ENCODE data around the gene MOCS1.
"Not testable (repeated sequence)": the region's sequence is repeated elsewhere in the genome, so short reads cannot be mapped to it uniquely, and the experiment has no call there.

MOCS1 gene

GRCh38 chr6:39978240-39978639 is 44.0 kb upstream of the MOCS1 start:
- TF ChIP-seq, protein P1, sequence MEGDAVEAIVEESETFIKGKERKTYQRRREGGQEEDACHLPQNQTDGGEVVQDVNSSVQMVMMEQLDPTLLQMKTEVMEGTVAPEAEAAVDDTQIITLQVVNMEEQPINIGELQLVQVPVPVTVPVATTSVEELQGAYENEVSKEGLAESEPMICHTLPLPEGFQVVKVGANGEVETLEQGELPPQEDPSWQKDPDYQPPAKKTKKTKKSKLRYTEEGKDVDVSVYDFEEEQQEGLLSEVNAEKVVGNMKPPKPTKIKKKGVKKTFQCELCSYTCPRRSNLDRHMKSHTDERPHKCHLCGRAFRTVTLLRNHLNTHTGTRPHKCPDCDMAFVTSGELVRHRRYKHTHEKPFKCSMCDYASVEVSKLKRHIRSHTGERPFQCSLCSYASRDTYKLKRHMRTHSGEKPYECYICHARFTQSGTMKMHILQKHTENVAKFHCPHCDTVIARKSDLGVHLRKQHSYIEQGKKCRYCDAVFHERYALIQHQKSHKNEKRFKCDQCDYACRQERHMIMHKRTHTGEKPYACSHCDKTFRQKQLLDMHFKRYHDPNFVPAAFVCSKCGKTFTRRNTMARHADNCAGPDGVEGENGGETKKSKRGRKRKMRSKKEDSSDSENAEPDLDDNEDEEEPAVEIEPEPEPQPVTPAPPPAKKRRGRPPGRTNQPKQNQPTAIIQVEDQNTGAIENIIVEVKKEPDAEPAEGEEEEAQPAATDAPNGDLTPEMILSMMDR (IDR thresholded peaks at IDR 0.05): no peak
- Histone ChIP-seq H3K4me3 (no peak overlapping the region), H3K27ac (no peak overlapping the region)
- no peak for DNase-seq (ENCODE audit: low spot score)

DNA sequence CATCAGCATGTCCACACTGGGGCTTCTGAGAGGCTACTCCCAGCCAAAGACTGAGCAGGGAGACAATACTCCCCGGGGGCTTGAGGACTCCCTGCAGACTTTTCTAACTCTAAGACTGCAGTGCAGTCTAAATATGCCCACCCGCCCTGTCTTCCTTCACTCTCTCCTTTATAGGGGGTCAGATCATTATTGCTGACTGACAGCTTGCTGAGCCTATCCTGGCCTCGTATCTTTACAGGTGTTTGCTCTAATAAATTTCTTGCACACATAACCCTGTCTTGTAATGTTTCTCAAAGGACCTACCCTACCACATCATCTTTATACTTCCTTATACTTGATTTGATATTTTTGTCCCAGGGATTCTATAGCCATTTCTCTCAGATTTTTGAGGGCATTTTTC is 39.4 kb upstream of the MOCS1 start:
- TF ChIP-seq, protein P1 (IDR thresholded peaks at IDR 0.05): no peak
- Histone ChIP-seq H3K27ac (no peak overlapping the region), H3K4me3 (no peak overlapping the region)
- no peak for DNase-seq (ENCODE audit: low spot score)

DNA sequence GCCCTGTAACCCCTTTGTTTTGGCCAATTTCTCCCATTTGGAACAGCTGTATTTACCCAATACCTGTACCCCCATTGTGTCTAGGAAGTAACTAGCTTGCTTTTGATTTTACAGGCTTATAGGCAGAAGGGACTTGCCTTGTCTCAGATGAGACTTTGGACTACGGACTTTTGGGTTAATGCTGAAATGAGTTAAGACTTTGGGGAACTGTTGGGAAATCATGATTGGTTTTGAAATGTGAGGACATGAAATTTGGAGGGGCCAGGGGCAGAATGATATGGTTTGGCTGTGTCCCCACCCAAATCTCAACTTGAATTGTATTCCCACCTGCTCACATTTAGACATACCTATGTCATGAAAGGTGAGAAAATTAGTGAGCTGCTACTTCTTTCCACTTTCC is 38.5 kb upstream of the MOCS1 start:
- H3K4me3 ChIP-seq; DNase-seq (ENCODE audit: low spot score); H3K27ac ChIP-seq: not testable (repeated sequence)

GRCh38 chr6:39971131-39971530 is 36.9 kb upstream of the MOCS1 start:
- H3K27ac ChIP-seq; H3K4me3 ChIP-seq; DNase-seq (ENCODE audit: low spot score): not testable (repeated sequence)

- Histone ChIP-seq H3K27ac (no peak overlapping the region), H3K4me3 (no peak overlapping the region)
- DNase-seq (ENCODE audit: low spot score): no peak
- TF ChIP-seq, protein P1 (IDR thresholded peaks at IDR 0.05): no peak
Observed at GRCh38 chr6:39965751-39966150, 31.5 kb upstream of the MOCS1 start.

DNA sequence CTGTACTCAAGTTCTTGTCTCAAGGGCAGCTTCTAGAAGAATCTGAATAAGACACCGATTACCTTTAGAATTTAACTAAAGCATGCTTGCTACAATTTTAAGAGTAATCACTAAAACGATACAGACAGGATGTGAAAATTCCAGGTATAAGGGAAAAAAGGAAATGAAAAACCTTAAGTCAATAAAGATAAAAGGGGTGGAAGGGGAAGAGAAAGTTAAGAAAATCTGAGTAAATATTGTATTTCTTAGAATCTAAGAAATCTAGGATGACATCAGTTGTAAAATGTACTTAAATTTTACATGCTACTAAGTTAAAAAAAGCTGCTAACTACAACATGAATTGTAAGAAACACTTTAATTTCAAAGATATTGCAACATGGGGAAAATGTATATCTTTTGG is 30.3 kb upstream of the MOCS1 start:
- H3K27ac ChIP-seq: no peak overlapping the region

DNA sequence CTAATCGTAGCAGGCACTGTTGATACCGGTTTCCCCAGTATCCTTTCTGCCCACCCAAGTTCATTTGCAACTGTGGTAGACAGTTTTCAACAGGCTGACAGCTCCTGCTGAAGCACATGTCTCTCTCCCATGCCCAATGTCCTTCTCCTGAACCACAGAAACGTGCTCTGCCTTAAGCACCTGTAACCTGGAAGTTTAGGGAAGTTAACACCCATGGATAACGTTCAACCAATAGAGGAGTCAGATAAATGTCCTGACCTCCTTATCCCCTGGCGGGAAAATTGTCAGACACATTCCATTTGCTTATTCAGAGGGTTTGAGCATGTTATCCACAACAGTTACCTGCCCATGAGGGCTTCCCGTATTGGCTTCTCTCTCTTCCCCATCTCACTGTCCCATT is 29.8 kb upstream of the MOCS1 start:
- TF ChIP-seq, protein P1 (IDR thresholded peaks at IDR 0.05): no peak
- no peak for DNase-seq (ENCODE audit: low spot score)
- Histone ChIP-seq H3K27ac (no peak overlapping the region), H3K4me3 (no peak overlapping the region)

More for the DNA sequence above, 30.3 kb upstream of the MOCS1 start:
- no peak for DNase-seq (ENCODE audit: low spot score)
- TF ChIP-seq, protein P1 (IDR thresholded peaks at IDR 0.05): no peak
- no peak overlapping the region for H3K4me3 ChIP-seq

DNA sequence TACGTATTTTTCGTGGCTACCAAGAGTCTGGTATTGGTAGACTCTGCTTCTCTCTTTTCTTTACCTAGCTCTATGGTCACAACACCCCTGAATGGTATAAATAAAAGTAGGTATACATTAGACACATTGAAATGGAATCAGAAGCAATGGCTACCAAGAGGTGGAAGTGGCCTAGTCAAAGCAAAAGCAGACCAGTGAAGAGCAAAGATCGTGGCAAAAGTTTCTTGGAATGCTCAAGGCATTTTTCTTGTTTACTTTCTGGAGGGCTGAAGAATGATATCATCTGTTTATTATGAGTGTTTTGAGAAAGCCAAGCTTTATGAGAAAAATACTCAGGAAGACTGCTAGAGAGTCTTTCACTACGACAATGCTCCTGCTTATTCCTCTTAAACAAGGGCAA is 28.6 kb upstream of the MOCS1 start:
- Histone ChIP-seq H3K4me3 (no peak overlapping the region), H3K27ac (no peak overlapping the region)
- TF ChIP-seq, protein P1 (IDR thresholded peaks at IDR 0.05): no peak
- no peak for DNase-seq (ENCODE audit: low spot score)

Measured in coronary artery (tissue), 2 donors.